T-helper 2 cell treated with Interferon-gamma antibody and Interleukin-4, amounts not matched to agents 100 ng/mL and 5 ng/mL, for 36 hours (primary cell): ENCODE data around the gene RTN3. TPM values are rescaled to one million over a fixed set of nuclear protein-coding genes. Genes with fewer than 3 reads are reported as not detected.
"Not testable (repeated sequence)": the region's sequence is repeated elsewhere in the genome, so short reads cannot be mapped to it uniquely, and the experiment has no call there.

Experiments used
- intact Hi-C: fragments of 100-400 bp; cut with micrococcal nuclease; formaldehyde crosslinking; loops from one replicate; pipeline ENCODE4 v1.15.1; 2023
- total RNA-seq: library from RNA; stranded (reverse); gene quantifications from 2 replicates; pipeline ENCODE4 v1.2.3, GENCODE V29; 2022

RTN3 gene
- total RNA-seq, 1 donor from 2014 or later: 68.2 TPM

- intact Hi-C loops: loop anchor here (5.0 kb wide), 2 partner anchors 94 to 164 kb away; partner anchors contain the start of genes MARK2 and ZFTA
These were observed 7.7 kb upstream of the RTN3 start for GRCh38 chr11:63673579-63673978.

GRCh38 chr11:63680834-63681320 lies 423 bp upstream of the RTN3 start:
- intact Hi-C loops: loop anchor here (1.0 to 5.0 kb wide), 2 partner anchors 10 to 799 kb away; partner anchors contain the start of genes ATL3 and SLC3A2

GRCh38 chr11:63682066-63683021 lies 1.0 kb downstream of the RTN3 start:
- intact Hi-C loops: loop anchor here (5.0 kb wide), 1 partner anchor 800 kb away; the partner anchor contains the start of gene SLC3A2

GRCh38 chr11:63683133-63683991 lies 2.1 kb downstream of the RTN3 start:
- intact Hi-C loops: loop anchor here (5.0 kb wide), 1 partner anchor 801 kb away; the partner anchor contains the start of gene SLC3A2

- intact Hi-C loops: not testable (repeated sequence)
These were observed 3.9 kb downstream of the RTN3 start for GRCh38 chr11:63685158-63685721.

GRCh38 chr11:63686926-63687325 lies 5.6 kb downstream of the RTN3 start:
- intact Hi-C loops: no loop called here

- intact Hi-C loops: no loop called here
These were observed 6.5 kb downstream of the RTN3 start for GRCh38 chr11:63687845-63688244.

GRCh38 chr11:63694596-63694995 lies 13.3 kb downstream of the RTN3 start:
- intact Hi-C loops: no loop called here

GRCh38 chr11:63698976-63699733 lies 17.9 kb downstream of the RTN3 start:
- intact Hi-C loops: no loop called here

GRCh38 chr11:63699896-63700295 lies 18.6 kb downstream of the RTN3 start:
- intact Hi-C loops: no loop called here

- intact Hi-C loops: no loop called here
These were observed 24.2 kb downstream of the RTN3 start for GRCh38 chr11:63705526-63705925.

- intact Hi-C loops: no loop called here
These were observed 27.5 kb downstream of the RTN3 start for GRCh38 chr11:63708764-63709163.

- intact Hi-C loops: no loop called here
These were observed 28.1 kb downstream of the RTN3 start for GRCh38 chr11:63709336-63709884.

- intact Hi-C loops: no loop called here
These were observed 29.3 kb downstream of the RTN3 start for GRCh38 chr11:63710476-63711217.

- intact Hi-C loops: no loop called here
These were observed 30.5 kb downstream of the RTN3 start for GRCh38 chr11:63711838-63712237.

- intact Hi-C loops: no loop called here
These were observed 32.5 kb downstream of the RTN3 start for GRCh38 chr11:63713766-63714165.

- intact Hi-C loops: no loop called here
These were observed 34.7 kb downstream of the RTN3 start for GRCh38 chr11:63716046-63716445.

GRCh38 chr11:63719001-63719400 lies 37.7 kb downstream of the RTN3 start:
- intact Hi-C loops: no loop called here

- intact Hi-C loops: no loop called here
These were observed 38.7 kb downstream of the RTN3 start for GRCh38 chr11:63719987-63720386.
